Suppressor macrophage treated with lipopolysaccharide for 1 hour (primary cell): ENCODE measurements around the gene FGD4.

Experiments
- DNase-seq, 3 donors: peaks; one replicate each; pipeline ENCODE4 v3.0.0-alpha.2; 2020 to 2022

Gene FGD4

DNA sequence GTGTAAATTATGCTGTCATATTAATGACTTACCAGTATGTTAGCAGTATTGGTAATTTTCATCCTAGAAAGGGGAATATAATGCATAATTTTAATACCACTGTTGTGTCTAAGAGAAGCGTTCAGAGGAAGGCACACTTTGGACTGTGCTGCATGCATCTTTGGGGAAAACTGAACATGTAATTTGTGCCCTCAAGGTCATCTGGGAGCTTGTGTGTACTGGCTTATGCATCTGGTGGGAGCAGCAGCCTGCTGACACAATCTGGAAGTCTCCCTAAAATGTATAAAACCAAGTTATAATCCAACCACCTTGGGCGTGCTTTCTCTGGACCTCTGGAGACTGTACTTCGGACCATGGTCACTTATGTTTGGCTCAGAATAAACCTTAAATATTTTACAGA lies 14.1 kb downstream of the FGD4 start:
- no peak for DNase-seq

DNA sequence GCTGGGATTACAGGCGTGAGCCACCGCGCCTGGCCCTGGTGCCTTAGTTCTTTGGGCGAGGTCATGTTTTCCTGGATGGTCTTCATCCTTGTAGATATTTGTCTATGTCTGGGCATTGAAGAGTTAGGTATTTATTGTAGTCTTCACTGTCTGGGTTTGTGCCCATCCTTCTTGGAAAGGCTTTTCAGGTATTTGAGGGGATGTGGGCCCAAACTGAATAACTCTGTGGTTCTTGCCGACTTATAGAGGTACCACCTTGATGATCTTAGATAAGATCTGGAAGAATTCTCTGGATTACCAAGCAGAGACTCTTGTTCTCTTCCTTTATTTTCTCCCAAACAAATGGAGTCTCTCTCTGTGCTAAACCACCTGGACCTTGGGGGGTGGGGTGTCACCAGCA lies 18.9 kb downstream of the FGD4 start:
- no peak for DNase-seq

DNA sequence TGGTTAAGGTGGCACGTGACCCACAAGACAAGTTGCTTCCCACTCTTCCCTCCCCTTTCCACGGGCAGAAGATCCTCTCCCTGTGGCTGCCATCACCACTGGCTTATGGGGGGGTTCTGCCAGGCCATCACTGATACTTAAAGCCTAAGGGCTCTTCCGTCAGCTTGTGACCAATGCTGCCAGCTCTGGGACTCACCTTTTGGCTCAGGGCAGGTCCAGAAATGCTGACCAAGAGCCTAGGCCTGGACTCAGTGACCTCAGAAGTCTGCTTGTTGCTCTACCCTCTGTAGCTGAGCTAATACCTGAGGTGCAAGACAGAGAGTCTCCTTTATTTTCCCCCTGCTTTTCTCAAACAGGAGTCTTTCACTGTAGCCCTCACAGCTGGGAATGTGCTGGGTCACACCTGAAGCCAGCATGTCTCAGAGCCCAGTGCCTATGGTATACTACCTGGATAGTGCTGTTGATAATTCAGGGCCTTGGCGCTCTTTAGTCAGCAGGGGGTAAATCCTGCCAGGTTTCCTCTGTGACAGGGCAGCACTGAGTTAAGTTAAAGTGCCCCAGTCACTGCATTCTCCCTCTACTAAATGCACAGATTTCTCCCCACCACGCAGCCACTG lies 19.7 kb downstream of the FGD4 start:
- no peak for DNase-seq

DNA sequence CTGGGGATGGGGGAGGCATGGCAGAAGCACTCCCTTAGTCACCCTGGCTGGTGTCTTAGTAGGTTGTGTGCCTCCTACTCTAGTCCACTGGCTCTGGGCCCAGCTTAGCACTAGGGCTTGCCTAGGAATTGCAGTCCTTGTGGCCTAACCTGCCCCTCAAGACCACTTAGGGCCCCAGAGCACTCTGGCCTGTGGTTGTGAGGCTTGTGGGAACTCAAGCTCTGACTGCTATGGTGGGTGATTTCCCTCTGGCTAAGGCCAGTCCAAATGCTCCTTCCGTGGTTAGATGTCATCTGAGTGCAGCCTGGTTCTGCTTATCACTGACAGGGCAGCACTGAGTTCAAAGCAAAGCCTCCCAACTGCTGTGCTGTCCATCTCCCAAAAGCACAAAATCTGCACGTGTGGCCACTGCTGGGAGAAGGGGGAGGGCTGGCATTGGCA lies 20.2 kb downstream of the FGD4 start:
- DNase-seq, result peak; percentile 70 to 77 (median 73)

DNA sequence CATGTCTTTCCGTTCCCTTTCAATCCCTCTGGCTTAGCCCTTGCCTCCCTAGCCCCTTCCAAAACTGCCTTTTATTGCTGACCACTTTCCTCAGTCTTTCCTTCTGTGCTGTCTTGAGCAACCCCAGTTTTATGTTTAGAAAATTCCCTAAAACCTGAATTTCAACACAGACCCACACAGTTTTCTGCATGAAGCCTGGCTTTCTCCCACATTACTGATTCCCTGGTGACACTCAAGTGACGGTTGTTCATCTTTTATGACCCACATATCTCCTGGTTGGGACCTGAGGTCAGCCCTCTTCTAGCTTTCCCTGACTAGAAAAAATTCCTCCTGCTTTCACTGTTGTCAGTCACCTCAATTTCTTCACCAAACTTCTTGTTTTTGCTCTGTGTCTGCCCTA lies 21.0 kb downstream of the FGD4 start:
- DNase-seq, result peak; percentile 71 to 74 (median 74)

DNA sequence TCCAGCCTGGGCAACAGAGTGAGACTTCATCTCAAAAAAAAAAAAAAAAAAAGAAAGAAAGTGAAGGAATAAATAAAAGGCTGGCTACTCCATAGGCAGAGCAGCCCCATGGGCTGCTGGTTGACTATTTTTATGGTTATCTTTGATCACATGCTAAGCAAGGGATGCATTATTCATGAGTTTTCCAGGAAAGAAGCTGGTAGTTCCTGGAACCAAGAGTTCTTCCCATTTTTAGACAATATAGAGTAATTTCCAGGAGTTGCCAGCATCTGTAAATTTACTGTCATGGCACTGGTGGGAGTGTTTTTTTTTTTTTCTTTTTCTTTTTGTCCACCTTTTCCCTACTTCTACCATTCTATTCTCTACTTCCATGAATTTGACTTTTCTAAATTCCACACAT lies 24.2 kb downstream of the FGD4 start:
- peak in 2 of 3 donors; percentile 8 to 73 for DNase-seq

DNA sequence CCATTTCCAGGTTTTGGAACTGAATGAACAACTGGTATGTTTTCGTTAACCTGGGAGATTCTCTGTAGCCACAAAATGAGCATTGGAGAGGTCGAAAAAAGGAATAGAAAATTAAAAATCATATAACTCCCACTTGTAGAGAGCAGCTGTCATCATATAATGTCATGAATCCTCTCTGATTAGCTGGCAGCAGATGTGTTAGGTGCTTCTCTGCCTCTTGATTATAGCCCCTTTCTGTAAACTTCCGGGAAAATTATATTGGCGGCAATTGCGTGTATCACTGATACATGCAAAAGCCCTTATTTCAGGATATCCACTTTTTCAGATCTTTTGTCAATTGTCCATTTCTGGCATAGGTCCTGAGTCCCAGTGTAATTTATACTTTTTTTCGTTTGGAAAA lies 31.7 kb downstream of the FGD4 start:
- DNase-seq, result no peak

DNA sequence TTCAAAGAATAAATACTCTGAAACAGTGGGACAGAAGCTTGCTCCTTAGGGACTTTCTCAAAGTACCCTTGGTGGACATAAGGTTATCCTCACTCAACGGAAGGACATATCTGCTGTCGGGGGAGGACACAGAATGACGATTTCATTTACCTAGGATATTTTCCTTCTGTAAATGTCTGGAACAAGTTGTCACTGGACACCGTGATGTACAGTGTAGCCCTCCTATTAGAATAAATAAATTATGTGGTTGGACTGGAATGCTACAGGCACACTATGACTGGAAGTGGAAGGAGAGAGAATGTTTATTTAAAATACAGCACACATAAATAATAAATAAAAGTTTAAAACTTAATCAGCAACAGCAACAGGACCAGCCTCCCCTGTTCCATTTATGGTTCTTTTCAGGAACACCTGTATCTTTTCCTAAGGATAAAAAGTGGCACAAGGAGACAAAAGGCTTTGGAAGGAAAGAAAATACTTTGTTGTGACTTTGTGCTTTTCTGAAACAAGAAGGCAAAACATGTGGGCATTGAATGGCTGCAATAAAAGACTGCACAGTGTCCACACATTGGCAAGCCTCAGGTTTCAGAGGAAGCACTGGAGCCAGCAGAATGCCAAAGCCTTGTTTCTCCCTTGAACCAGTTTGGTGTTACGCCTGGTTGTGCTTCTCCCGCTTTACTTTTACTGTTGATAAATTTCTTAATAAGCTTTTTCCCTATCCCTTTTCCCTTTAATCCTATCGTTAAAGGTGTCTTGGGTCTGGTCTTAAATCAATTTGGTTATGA lies 36.8 kb downstream of the FGD4 start:
- no peak for DNase-seq

DNA sequence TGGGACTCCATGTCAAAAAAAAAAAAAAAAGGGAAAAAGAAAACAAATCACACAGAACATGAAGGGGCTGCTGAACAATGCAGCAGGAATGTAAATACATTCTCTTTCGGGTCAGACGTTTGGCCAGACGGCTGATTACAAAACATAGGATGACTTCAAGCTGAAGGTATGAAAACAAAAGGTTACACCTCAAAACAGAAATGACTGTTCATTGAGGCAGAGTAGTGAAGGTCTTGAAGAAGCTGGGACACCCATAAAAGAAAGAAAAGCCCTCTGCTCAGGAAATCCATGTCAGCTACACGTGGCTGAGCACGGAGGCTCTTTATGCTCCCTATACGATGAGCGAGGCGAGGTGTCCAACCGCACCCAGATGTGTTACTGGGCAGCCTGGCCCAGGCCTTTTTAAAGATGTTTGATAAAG lies 37.7 kb downstream of the FGD4 start:
- no peak for DNase-seq

DNA sequence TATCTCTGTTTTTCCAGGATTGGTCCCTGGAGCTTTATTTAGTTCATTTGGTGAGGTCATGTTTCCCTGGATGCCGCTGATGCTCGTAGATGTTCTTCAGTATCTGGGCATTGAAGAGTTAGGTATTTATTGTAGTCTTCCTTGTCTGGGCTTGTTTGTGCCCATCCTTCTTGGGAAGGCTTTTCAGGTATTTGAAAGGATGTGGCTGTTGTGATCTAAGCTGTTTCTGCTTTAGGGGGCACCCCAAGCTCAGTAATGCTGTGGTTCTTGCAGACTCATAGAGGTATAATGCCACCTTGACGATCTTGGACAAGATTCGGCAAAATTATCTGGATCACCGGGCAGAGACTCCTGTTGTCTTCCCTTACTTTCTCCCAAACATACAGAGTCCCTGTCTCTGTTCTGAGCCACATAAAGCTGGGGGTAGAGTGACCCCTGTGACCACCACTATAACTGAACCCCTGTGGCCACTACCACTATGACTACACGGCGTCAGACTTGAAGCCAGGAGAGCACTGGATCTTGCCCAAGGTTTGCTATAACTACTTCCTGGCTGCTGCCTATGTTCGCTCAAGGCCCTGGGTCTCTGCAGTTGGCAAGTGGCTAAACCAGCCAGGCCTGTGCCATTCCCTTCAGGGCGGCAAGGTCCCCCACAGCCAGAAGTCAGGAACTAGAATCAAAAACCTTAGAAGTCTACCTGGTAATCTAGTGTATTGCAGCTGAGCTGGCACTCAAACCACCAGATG lies 40.9 kb downstream of the FGD4 start:
- DNase-seq, result no peak

DNA sequence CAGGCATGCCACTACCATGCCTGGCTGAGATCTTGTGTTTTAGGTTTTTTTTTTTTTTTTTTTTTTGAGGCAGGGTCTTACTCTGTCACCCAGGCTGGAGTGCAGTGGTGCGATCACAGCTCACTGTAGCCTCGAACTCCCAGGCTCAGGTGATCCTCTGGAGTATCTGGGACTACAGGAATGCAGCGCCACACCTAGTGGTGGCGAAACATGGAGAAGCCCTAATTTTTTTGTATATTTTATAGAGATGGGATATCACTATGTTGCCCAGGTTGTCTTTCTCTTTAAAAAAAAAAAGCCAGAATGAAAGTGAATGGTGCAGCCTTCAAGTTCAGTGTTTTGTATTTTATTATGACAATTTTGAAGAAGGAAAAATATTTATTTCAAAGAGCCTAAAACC lies 44.1 kb downstream of the FGD4 start:
- DNase-seq, result no peak

DNA sequence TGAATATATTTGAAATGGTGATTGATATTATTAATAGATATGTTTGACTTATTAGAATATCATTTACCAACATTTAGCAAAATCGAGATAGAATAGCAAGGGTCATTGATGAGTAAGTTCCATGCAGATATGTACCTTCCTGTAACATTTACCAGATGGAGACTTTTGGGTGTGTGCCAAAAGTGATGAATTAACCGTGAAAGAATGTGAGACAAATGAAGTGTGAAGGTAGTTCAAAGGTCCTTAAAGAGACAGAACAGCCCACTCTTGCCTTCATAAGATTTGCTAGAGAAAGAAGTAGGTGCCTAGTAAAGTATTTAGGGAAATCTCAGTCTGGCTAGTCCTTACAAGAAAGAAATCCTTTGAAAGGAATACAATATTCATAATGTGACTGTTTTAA lies 45.5 kb downstream of the FGD4 start:
- no peak for DNase-seq

DNA sequence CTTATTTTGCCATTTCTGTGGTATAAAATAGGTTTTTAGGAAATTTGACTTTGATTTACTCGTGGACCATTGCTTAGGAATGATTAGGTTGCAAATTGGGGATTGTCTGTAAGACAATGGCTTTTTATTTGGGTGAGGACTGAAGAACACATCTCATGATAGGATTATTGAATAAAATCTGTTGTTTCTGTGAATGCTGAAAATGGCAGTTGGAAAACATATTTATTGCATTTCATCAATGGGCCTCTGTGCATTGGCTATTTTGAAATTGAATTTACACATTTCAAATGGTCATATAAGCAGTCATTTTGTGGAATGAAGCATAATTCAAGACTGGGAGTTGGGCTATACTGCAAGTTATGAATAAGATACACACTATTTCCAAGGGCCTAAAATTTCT lies 46.0 kb downstream of the FGD4 start:
- no peak for DNase-seq

DNA sequence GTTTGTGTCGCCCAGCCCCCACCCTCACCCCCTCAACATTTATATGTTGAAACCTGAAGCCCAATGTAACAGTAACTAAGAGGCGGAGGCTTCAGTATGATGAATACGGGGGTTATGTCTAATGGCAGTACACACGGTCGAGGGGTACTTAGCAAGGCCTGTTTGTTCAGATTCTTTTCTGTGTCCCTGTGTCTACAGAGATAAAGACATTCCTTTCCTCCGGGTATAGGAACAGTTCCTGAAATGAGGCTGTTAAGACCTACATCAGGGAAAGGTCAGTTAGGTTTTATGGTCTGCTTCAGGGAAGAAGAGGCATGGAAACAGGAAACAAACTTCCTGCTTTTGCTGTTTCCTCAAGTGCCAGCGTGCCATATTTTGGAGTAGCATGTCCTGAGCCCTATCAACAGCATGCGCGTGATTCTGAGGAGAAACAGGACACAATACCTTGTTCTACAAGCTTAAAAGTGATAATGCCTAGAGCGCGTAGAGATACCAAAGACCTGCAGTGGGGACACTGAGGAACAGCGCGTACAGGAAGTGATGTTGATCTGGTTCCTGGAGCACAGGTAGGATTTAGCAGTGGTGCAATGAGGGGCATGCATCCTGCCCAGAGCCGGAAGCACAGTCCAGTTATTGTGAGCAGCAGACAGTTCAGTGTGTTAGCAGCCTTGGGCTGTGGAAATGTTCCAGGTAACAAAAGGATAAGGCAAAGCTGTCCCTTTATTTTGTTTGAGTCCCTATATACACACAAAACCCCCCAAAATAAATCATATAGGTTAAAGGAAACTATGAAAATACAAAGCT lies 47.2 kb downstream of the FGD4 start:
- no peak for DNase-seq

DNA sequence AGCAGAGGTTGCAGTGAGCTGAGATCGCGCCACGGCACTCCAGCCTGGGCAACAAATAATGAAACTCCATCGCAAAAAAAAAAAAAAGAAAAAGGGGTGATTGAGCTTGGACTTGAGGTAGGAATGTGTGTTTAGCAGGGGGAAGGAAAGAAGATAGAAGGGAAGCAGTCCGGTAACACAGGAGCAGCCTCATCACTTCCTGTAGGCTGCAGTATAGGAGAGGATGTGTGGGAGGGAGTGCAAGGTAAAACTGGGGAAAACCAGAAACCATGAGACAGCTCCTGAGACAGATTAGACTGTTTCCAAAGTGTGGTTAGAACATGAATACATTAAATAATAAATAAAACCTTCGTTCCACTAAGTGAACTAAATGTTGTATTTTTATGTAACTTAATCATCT lies 49.2 kb downstream of the FGD4 start:
- no peak for DNase-seq

DNA sequence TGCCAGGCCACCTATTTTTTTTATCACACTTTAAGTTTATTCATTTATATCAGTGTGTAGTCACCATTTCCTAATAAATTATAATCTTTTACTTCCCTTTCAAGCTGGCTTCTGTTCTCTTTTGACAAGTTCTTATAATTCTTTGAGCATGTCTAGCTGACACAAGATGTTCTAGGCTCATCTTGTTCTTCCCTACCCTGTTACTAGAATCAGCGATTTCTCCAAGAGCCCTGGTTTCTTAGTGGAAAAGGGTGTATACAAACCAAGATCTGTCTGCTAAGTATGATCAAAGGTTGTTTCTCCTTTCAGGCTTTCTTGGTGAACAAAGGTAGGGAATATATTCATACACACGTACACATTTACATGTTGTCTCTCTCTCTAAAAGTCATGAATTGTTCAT lies 51.0 kb downstream of the FGD4 start:
- no peak for DNase-seq

DNA sequence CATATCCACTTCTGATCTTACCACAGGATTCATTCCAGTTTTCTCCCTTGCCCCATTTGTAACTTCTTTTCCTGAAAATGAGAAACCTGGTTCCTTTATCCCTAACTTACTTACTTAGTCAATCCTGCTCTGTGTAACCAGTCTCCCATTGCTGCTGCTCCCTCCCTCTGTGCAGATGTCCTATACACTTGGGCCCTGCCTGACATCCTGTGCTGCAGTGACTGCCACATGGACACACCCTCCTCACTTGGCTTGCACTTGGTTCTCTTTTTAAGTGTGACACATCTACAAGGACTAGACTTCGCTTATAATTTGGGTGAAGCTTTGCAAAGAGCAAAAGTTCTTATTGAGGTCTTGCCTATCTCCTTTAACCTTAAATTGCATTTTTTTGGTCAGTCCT lies 51.4 kb downstream of the FGD4 start:
- peak; percentile 35 to 38 (median 37) for DNase-seq

DNA sequence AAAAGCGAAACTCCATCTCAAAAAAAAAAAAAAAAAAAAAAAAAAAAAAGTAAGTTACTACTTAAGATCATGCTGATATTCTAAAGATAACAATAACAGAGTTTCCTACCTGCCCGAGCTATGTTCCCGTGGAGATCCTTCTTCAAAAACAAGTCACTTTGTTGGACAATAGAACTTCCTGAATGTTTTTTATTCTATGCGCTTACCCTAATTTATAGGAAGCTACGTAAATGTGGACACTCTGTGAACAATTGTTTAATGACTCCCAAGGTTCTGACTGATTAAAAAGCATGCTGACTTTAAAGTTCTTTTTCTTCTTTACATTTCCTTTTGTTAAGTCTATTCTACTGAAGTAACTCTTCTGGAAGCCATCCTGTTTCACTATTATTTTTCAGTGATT lies 52.5 kb downstream of the FGD4 start:
- DNase-seq, result no peak

DNA sequence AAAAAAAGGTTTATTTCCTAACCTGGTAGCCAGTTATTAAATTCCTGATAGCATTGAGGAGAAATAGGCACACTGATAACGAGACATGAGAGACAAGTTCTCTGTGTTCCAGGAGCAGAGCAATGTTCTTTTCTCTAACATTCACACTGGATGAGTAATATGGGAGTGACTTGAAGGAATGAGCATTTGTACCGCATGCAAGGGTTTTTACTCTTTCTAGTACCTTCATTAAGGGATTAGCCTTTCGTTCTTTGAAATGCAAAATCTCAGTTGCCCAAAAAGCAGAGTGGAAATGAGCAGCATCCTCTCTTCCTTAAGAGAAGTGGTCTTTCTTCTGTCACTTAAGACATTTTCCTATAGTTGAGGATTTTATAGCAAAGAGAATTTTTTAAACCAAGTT lies 54.7 kb downstream of the FGD4 start:
- no peak for DNase-seq

DNA sequence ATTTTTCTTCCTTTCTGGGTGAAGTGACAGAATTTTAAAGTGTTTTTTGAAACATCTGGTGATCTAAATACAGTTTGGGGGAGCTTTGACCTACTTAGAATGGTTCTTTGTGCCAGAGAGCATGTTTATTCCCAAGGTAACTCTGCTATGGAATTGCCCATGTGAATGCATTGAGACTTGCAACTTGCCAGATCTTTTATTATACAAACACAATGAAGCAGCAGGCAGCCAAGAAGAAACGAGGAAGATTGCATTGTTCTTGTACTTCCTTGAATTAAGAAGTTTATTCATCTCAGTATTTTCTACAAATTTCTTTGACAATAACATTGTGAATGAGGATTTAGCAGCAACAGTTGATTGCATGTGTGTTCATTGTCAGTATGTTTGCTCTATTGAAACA lies 55.5 kb downstream of the FGD4 start:
- no peak for DNase-seq

DNA sequence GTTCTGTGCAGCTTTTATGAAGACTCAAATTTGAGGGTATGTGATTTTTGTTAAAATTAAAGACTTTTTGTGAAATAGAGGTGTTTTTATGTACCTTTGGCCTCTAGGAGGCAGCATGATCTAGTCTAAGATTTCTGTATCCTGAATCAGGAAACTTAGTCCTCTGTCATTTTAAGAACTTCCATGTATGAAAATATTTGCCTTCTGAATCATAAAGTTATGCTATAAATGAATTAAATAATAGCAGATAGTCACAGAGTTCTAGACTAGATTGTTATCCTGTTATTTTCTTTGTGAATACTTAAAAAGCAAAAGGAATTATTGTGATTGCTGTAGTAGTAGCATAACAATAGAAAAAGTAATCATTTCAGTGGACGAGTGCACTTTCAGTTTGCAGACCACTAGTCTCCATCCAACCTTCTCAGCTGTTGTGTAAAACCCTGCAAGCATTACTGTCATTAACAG lies 56.3 kb downstream of the FGD4 start:
- DNase-seq, result peak; percentile 81 to 92 (median 90)

DNA sequence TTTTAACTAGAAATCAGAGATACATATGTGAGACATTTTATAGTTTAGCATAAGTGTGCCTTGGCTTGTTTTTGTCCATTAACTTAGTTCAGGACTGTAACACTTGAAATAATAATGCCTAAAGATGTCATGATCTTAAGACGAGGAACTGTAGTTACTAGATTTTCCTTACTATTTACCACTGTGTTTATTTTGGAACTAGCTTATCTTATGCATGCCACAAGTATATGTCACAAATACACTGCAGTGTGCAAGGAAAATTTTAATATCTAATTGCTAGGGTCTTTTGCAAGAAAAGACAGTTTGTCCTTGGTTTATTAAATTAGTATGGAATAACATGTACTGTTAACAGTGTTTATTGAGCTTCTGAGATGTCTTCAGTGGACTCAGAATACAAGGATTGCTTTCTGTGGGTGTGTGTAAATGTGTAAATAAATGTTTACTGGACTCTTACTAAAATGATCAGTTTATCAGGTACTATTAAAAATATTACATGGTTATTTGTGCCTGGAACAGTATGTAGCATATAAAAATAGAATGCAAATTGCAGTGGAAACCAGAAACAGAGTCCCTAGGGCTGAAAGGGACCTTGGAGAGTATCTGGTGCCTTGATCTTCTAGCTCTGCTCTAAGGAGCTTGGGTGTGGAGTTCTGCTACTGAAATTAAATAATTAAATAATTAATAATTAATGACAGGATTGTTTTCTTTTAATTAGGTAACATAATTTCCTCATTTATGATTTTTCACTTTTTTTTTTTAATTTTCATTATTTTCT lies 58.1 kb downstream of the FGD4 start:
- no peak for DNase-seq
